GM12801 (cell line): ENCODE results near the gene DRG1.

ENCODE experiments used
- CTCF ChIP-seq: IDR thresholded peaks from one replicate; pipeline ENCODE4 v1.5.1; 2011; ENCODE audit warnings: control low read depth; ENCODE audit not compliant: insufficient read length; ENCODE audit errors: extremely low read depth

DRG1 gene

GRCh38 chr22:31431950-31432349, 32.5 kb downstream of the DRG1 start:
- no peak for TF ChIP-seq CTCF

- TF ChIP-seq CTCF: no peak
Measured at GRCh38 chr22:31436132-31436531, 36.7 kb downstream of the DRG1 start.

DNA sequence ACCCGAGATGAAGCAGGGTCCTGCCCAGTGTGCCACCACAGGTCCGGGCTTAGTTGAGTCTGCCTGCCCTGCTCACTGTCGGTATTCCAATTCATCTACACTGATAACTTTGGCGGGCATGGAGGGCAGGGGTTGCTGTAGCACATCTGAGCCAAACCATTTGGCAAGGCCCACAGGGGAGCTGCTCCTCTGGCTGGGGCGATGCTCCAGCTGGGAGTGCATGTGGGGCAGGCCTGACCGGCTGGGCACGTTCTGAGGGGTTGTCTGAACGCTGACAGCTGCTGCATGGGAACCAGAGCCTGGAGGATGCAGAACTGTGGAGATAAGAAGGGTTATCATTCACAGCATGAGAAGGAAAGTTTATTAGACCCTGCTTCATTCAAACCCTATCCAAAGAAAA, 40.4 kb downstream of the DRG1 start:
- no peak for TF ChIP-seq CTCF

DNA sequence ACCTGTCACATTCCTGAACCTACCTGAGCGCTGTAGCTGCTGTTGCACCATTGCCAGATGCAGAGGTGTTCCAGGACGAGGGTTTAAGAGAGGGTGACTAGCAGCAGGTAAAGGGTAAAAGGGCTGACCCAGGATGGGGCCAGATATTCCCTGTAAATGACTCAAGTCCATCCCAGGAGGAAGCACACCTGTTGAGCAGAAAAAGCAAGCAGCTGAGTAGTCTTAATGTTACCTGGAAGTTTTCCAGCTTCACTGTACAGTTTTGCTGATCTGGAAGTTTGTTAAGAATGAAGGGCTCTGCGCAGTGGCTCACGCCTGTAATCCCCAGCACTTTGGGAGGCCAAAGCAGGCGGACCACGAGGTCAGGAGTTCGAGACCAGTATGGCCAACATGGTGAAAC, 41.3 kb downstream of the DRG1 start:
- no peak for TF ChIP-seq CTCF

DNA sequence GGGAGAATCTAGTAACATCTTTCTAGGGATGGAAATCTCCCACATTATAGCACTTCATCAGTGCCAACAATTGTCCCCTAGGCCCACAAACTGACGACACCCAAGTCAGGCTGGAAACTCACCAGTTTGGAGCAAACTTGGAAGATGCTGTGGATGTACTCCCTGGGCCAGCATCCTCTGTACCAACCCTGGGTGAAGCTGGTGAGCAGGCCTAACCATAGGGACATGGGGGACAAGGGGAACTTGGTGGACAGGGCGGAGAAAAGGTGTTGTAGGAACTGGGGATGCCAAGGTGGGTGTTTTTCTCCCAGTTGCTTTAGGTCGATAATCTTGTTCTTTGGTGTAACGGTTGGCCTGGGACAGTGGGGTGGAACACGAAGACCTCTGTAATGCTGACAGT, 42.2 kb downstream of the DRG1 start:
- no peak for TF ChIP-seq CTCF

DNA sequence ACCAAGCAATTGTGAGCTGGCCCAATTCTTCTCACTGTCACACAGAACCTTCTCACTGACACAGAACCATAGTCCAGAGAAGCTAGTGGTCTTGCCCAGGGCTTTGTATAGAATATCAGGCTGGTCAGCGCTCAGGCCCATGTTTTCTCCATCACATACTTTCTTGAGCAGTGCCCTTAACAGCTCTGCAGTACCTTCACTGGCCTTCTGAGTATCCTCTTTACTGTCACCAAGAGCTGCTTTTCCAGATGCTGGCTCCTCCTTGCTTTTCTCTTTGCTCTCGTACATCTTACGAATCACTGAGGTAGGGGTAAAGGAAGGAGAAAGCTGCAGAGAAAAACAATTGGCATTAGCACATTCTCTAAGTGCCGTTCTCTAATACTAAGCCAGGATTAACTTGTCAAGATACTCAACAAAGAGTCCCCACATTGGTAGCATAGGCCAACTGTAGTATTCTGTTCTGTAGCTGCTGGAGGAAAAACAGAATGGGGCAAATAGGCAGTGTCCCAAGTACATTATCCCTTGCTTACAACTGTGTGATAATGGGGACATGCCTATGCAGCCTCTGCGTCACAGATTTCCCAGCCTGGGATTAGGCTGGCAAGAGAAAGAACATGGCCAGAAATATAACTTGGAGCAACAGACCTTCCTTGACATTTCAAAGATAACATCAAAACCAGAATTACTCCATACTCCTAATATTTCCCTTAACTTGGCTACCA, 43.5 kb downstream of the DRG1 start:
- no peak for TF ChIP-seq CTCF

DNA sequence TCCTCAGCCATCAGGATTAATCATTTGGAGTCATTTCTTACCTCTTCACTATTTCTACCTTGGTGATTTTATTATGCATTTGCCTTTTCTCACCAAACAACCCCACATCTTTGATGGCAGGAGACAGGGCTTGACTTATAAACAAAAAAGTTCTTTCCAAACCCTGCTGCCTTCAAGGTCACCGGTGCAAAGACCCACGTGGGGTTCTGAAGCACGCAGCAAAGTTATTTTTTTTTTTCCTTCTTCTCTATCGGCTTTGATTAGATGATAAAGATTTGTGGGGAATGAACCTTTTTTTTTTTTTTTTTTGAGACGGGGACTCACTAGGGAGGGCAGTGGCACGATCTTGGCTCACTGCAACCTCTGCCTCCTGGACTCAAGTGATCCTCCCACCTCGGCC, 44.1 kb downstream of the DRG1 start:
- no peak for TF ChIP-seq CTCF
